ENCODE data around the gene RNF114.
A peak's percentile ranks its signal among the peaks of the same experiment; 100 is the strongest.

RNF114 gene

GRCh38 chr20:49904440-49905214 lies 31.6 kb upstream of the RNF114 start:
- DNase-seq (ENCODE audit: low spot score): no peak

- DNase-seq (ENCODE audit: low spot score): no peak
Measured at GRCh38 chr20:49905415-49906091, 30.6 kb upstream of the RNF114 start.

- no peak for DNase-seq (ENCODE audit: low spot score)
Measured at GRCh38 chr20:49906101-49906604, 30.0 kb upstream of the RNF114 start.

- DNase-seq (ENCODE audit: low spot score): no peak
Measured at GRCh38 chr20:49906615-49907154, 29.5 kb upstream of the RNF114 start.

- DNase-seq (ENCODE audit: low spot score): no peak
Measured at GRCh38 chr20:49907405-49908257, 28.6 kb upstream of the RNF114 start.

GRCh38 chr20:49908258-49908565 lies 28.0 kb upstream of the RNF114 start:
- DNase-seq (ENCODE audit: low spot score): no peak

- peak; percentile 83 for DNase-seq (ENCODE audit: low spot score)
Measured at GRCh38 chr20:49909499-49910339, 26.5 kb upstream of the RNF114 start.

- DNase-seq (ENCODE audit: low spot score): no peak
Measured at GRCh38 chr20:49910340-49910706, 25.9 kb upstream of the RNF114 start.

- DNase-seq (ENCODE audit: low spot score): peak; percentile 37
Measured at GRCh38 chr20:49913399-49914047, 22.7 kb upstream of the RNF114 start.

- DNase-seq (ENCODE audit: low spot score): peak; percentile 40
Measured at GRCh38 chr20:49914310-49915117, 21.7 kb upstream of the RNF114 start.

- DNase-seq (ENCODE audit: low spot score): no peak
Measured at GRCh38 chr20:49915118-49915379, 21.1 kb upstream of the RNF114 start.

- peak; percentile 97 for DNase-seq (ENCODE audit: low spot score)
Measured at GRCh38 chr20:49915380-49916145, 20.6 kb upstream of the RNF114 start, which contains the start of gene SPATA2. SPATA2 (minus strand) TSS chr20:49915529; CDS start chr20:49908490, 7,039 bp downstream.

- peak; percentile 51 for DNase-seq (ENCODE audit: low spot score)
Measured at GRCh38 chr20:49916146-49917002, 19.8 kb upstream of the RNF114 start.

GRCh38 chr20:49918446-49918845 lies 17.8 kb upstream of the RNF114 start:
- no peak for DNase-seq (ENCODE audit: low spot score)

- no peak for DNase-seq (ENCODE audit: low spot score)
Measured at GRCh38 chr20:49919009-49919408, 17.2 kb upstream of the RNF114 start.

GRCh38 chr20:49919461-49919860 lies 16.7 kb upstream of the RNF114 start:
- DNase-seq (ENCODE audit: low spot score): no peak

- DNase-seq (ENCODE audit: low spot score): no peak
Measured at GRCh38 chr20:49924247-49924646, 11.9 kb upstream of the RNF114 start.

GRCh38 chr20:49925901-49926454 lies 10.2 kb upstream of the RNF114 start:
- DNase-seq (ENCODE audit: low spot score): no peak
